HepG2 (cell line): Measurements from ENCODE around the gene ALDH3A2. TPM values are rescaled to one million over a fixed set of nuclear protein-coding genes. Genes with fewer than 3 reads are reported as not detected.

Experiments
- ATAC-seq: fragments of 200-7000 bp; cut with Tn5 transposase; 3 replicates; pipeline ENCODE4 v1.9.1; 2020; ENCODE audit warnings: mild to moderate bottlenecking, moderate library complexity
- BruUV-seq: library from RNA; stranded (reverse); fragments of 400-500 nt; replicated peaks from 2 replicates; lab custom pipeline; 2021; lab: Mats Ljungman, UMichigan
- CTCF ChIA-PET: fragments of 300-600 bp; formaldehyde crosslinking; extraction: SDS; loops from one replicate; lab custom pipeline; 2021; ENCODE audit warnings: low total read pairs, inconsistent platforms, low intra/inter-chr PET ratio; lab: Yijun Ruan, JAX
- POLR2A ChIA-PET: fragments of 350-600 bp; sonication (Branson Sonifier 250); formaldehyde crosslinking; loops from one replicate; lab custom pipeline; 2020; ENCODE audit warnings: antibody characterized with exemption, inconsistent platforms; lab: Yijun Ruan, JAX
- DNase-seq: peaks from one replicate; pipeline ENCODE4 v3.0.0-alpha.2; 2015; ENCODE audit warnings: low spot score
- FAIRE-seq: peaks from 3 replicates; lab custom pipeline; 2011; peaks lifted over from hg19 to GRCh38; lab: Jason Lieb, UNC
- H2AFZ ChIP-seq: one replicate; pipeline ENCODE4 v1.6.1; 2011; ENCODE audit warnings: low read length, inconsistent platforms
- H3K27ac ChIP-seq: fragments of 300-600 bp; 3 replicates; pipeline ENCODE4 v1.8.0; 2011; ENCODE audit warnings: mixed run types, mild to moderate bottlenecking, mixed read lengths, low read length, inconsistent platforms; ENCODE audit not compliant: insufficient read depth; ENCODE audit errors: extremely low read length
- H3K27me3 ChIP-seq, 2 experiments: fragments of 200-600 bp in 1 of 2; 2 replicates in 1 of 2; 3 replicates in 1 of 2; pipeline versions ENCODE4 v1.6.0 to v1.8.0; 2011; ENCODE audit warnings: low read length in 2 of 2, mild to moderate bottlenecking in 2 of 2, moderate library complexity in 2 of 2, inconsistent platforms in 1 of 2; ENCODE audit not compliant: insufficient read depth in 2 of 2, control insufficient read depth in 1 of 2
- H3K36me3 ChIP-seq, 2 experiments: fragments of 200-600 bp in 1 of 2; replicated peaks in 1 of 2; 2 replicates in 1 of 2; 3 replicates in 1 of 2; pipeline versions ENCODE4 v1.5.1 to v1.8.0; 2011; ENCODE audit warnings: low read length in 2 of 2, inconsistent platforms in 1 of 2; ENCODE audit not compliant: insufficient read depth in 2 of 2, control insufficient read depth in 1 of 2
- H3K4me1 ChIP-seq: 2 replicates; pipeline ENCODE4 v1.5.1; 2012; ENCODE audit warnings: low read length, inconsistent platforms; ENCODE audit not compliant: insufficient read depth
- H3K4me2 ChIP-seq: 2 replicates; pipeline ENCODE4 v1.6.0; 2011; ENCODE audit warnings: low read depth, low read length, inconsistent platforms
- H3K4me3 ChIP-seq, 3 experiments: fragments of 200-600 bp in 1 of 3; sonication (generic), shearing (Covaris generic) in 1 of 3; replicated peaks in 1 of 3; 2 replicates each; pipeline ENCODE4 v1.5.1; 2011 to 2016; ENCODE audit warnings: low read length in 3 of 3, inconsistent platforms in 2 of 3, low read depth in 2 of 3, mild to moderate bottlenecking in 2 of 3, control low read depth in 1 of 3, mixed read lengths in 1 of 3; ENCODE audit not compliant: insufficient read depth in 1 of 3
- H3K79me2 ChIP-seq: one replicate; pipeline ENCODE4 v1.6.1; 2011; ENCODE audit warnings: low read length, inconsistent platforms; ENCODE audit not compliant: insufficient read depth
- H3K9ac ChIP-seq: 2 replicates; pipeline ENCODE4 v1.6.0; 2011; ENCODE audit warnings: mild to moderate bottlenecking, low read depth, low read length, inconsistent platforms; ENCODE audit not compliant: insufficient read depth
- H3K9me3 ChIP-seq: 2 replicates; pipeline ENCODE4 v1.5.1; 2012; ENCODE audit warnings: mild to moderate bottlenecking, low read length
- H4K20me1 ChIP-seq: 2 replicates; pipeline ENCODE4 v1.6.0; 2011; ENCODE audit warnings: inconsistent platforms, mild to moderate bottlenecking, low read length, moderate library complexity; ENCODE audit not compliant: insufficient read depth
- FLYWCH1 ChIP-seq: sonication (generic); formaldehyde crosslinking; IDR thresholded peaks from 2 replicates; pipeline ENCODE4 v1.8.1; 2023; ENCODE audit warnings: mild to moderate bottlenecking, missing genetic modification reagents
- FOXM1 ChIP-seq: sonication (generic); formaldehyde crosslinking; IDR thresholded peaks from 2 replicates; pipeline ENCODE4 v1.5.0; 2020; ENCODE audit warnings: missing genetic modification reagents
- GATA4 ChIP-seq: sonication (generic); IDR thresholded peaks from 2 replicates; pipeline ENCODE4 v1.6.1; 2016; ENCODE audit warnings: antibody characterized with exemption, low read depth, borderline replicate concordance
- HNRNPL ChIP-seq: fragments of 200-400 bp; formaldehyde crosslinking; IDR thresholded peaks from 2 replicates; pipeline ENCODE4 v1.6.1; 2017; ENCODE audit warnings: mild to moderate bottlenecking, low read depth, low read length
- HOXA5 ChIP-seq: sonication (generic); formaldehyde crosslinking; IDR thresholded peaks from 2 replicates; pipeline ENCODE4 v1.4.0; 2020; ENCODE audit warnings: missing genetic modification reagents
- IKZF4 ChIP-seq: sonication (generic); formaldehyde crosslinking; IDR thresholded peaks from 2 replicates; pipeline ENCODE4 v1.5.1; 2020; ENCODE audit warnings: borderline replicate concordance, mild to moderate bottlenecking, low read depth, missing genetic modification reagents; ENCODE audit errors: not compliant biosample characterization
- RBFOX2 ChIP-seq: fragments of 200-400 bp; formaldehyde crosslinking; IDR thresholded peaks from 2 replicates; pipeline ENCODE4 v1.6.1; 2017; ENCODE audit warnings: low read depth, mild to moderate bottlenecking, low read length
- RFX1 ChIP-seq: fragments of 450-650 bp; IDR thresholded peaks from 2 replicates; pipeline ENCODE4 v1.6.1; 2017
- ZNF660 ChIP-seq: sonication (generic); formaldehyde crosslinking; IDR thresholded peaks from 2 replicates; pipeline ENCODE4 v1.5.1; 2020; ENCODE audit warnings: mild to moderate bottlenecking, low read depth, missing genetic modification reagents, borderline replicate concordance
- WGBS: methylation state at CpG from one replicate; pipeline ENCODE4 v1.1.6; 2017; ENCODE audit warnings: low lambda C conversion rate; 5-methylcytosine and 5-hydroxymethylcytosine counted together
- in situ Hi-C: cut with HindIII; loops from 2 replicates; pipeline ENCODE4 v1.10.0; 2017; ENCODE audit warnings: low pct_unique_long_range_greater_than_20kb; ENCODE audit not compliant: extremely low pct_ligation_motif_present
- intact Hi-C: fragments of 100-400 bp; cut with micrococcal nuclease; formaldehyde crosslinking; loops from one replicate; pipeline ENCODE4 v1.10.0; 2022; ENCODE audit not compliant: unreplicated experiment
- polyA plus RNA-seq, 8 experiments: library from polyadenylated mRNA; depleted of rRNA in 3 of 8; stranded (reverse) in 7 of 8; unstranded in 1 of 8; fragments of >200 nt; fragmentation: Illumina TruSeq in 4 of 8; extraction: Trizol in 4 of 8; gene quantifications; 2 replicates each; pipeline versions ENCODE4 v1.2.1 to v1.2.3, GENCODE V29; 2011 to 2016; ENCODE audit warnings: low read depth in 4 of 8, missing spikeins in 1 of 8, mixed read lengths in 1 of 8; ENCODE audit not compliant: insufficient read depth in 1 of 8
- total RNA-seq, 5 experiments: library from RNA; depleted of rRNA; stranded (reverse); fragments of >200 nt; fragmentation: Illumina TruSeq; extraction: Trizol; gene quantifications; 2 replicates each; pipeline ENCODE4 v1.2.3, GENCODE V29; 2016; ENCODE audit warnings: low read depth in 1 of 5
- TF ChIP-seq, protein P1 (sequence below): sonication (generic); formaldehyde crosslinking; IDR thresholded peaks from 2 replicates; pipeline ENCODE4 v1.4.0; 2020; ENCODE audit warnings: missing genetic modification reagents
- TF ChIP-seq, protein P2 (sequence below), 2 experiments: sonication (generic) in 1 of 2; formaldehyde crosslinking in 1 of 2; IDR thresholded peaks; 2 replicates each; pipeline versions ENCODE4 v1.4.0 to v1.6.1; 2018 to 2020; ENCODE audit warnings: missing genetic modification reagents in 2 of 2, borderline replicate concordance in 1 of 2, low read depth in 1 of 2, mild to moderate bottlenecking in 1 of 2, missing biosample characterization in 1 of 2
- TF ChIP-seq, protein P3 (sequence below): sonication (generic); formaldehyde crosslinking; IDR thresholded peaks from 2 replicates; pipeline ENCODE4 v1.4.0; 2020; ENCODE audit warnings: missing genetic modification reagents, borderline replicate concordance
- TF ChIP-seq, protein P4 (sequence below): sonication (generic); formaldehyde crosslinking; IDR thresholded peaks from 2 replicates; pipeline ENCODE4 v1.4.0; 2020; ENCODE audit warnings: missing genetic modification reagents

ALDH3A2 gene
- total and polyA plus RNA-seq, 2 of the 13 experiments (the other 11 are each of a cell fraction or from before 2014, with no cell fraction given), result 80.8 to 180 TPM

DNA sequence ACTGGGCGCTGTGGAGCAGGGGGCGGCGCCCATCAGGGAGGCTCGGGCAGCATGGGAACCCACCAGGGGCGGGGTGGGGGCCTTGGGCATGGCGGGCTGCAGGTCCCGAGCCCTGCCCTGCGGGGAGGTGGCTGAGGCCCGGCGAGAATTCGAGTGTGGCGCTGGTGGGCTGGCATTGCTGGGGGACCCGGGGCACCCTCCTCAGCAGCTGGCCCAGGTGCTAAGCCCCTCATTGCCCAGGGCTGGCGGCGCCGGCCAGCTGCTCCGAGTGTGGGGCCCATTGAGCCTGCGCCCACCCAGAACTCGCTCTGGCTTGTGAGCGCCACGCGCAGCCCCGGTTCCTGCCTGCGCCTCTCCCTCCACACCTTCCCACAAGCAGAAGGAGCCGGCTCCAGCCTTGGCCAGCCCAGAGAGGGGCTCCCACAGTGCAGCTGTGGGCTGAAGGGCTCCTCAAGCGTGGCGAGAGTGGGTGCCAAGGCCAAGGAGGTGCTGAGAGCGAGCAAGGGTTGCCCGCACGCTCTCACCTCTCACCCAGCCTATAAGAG is 5.9 kb downstream of the ALDH3A2 start (continued):
- TF ChIP-seq HOXA5 (CRISPR knock-in tag), result no peak
- TF ChIP-seq RBFOX2, result peak; percentile 59
- no peak for TF ChIP-seq RFX1
- TF ChIP-seq HNRNPL, result 0 out of 2 replicates have a peak, but pooled peaks have one; percentile 20
- TF ChIP-seq, protein P1, sequence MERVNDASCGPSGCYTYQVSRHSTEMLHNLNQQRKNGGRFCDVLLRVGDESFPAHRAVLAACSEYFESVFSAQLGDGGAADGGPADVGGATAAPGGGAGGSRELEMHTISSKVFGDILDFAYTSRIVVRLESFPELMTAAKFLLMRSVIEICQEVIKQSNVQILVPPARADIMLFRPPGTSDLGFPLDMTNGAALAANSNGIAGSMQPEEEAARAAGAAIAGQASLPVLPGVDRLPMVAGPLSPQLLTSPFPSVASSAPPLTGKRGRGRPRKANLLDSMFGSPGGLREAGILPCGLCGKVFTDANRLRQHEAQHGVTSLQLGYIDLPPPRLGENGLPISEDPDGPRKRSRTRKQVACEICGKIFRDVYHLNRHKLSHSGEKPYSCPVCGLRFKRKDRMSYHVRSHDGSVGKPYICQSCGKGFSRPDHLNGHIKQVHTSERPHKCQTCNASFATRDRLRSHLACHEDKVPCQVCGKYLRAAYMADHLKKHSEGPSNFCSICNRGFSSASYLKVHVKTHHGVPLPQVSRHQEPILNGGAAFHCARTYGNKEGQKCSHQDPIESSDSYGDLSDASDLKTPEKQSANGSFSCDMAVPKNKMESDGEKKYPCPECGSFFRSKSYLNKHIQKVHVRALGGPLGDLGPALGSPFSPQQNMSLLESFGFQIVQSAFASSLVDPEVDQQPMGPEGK, result no peak

DNA sequence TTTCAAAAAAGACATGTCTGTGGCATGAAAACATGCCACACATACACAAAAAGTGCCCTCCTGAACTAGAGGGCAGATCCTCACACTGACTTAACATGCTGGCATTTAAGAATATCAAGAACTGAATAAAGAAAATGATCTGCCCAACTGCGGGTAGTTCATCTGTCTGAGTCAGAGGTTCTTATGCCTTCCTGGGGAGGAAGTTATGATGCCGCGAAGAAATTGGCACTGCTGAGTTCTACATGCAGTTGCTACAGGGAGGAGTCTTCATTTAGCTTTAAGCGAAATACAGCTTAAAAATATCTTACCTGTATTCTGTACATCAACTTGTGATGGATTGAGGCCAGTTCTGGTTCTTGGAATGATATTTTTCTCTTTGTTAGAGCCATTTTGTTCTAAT is 6.3 kb downstream of the ALDH3A2 start:
- FAIRE-seq, result no peak
- POLR2A ChIA-PET, result interaction anchor here (3.4 kb wide), 1 partner anchor 16 kb away, joined by 16 read pairs; no protein-coding TSS in a partner anchor
- ATAC-seq, result no peak
- no peak for DNase-seq
- CTCF ChIA-PET, result no interaction called here
- no peak for TF ChIP-seq ZNF660 (CRISPR knock-in tag)
- no peak for TF ChIP-seq FOXM1 (CRISPR knock-in tag)
- no peak for TF ChIP-seq IKZF4 (CRISPR knock-in tag)
- TF ChIP-seq, protein P2, sequence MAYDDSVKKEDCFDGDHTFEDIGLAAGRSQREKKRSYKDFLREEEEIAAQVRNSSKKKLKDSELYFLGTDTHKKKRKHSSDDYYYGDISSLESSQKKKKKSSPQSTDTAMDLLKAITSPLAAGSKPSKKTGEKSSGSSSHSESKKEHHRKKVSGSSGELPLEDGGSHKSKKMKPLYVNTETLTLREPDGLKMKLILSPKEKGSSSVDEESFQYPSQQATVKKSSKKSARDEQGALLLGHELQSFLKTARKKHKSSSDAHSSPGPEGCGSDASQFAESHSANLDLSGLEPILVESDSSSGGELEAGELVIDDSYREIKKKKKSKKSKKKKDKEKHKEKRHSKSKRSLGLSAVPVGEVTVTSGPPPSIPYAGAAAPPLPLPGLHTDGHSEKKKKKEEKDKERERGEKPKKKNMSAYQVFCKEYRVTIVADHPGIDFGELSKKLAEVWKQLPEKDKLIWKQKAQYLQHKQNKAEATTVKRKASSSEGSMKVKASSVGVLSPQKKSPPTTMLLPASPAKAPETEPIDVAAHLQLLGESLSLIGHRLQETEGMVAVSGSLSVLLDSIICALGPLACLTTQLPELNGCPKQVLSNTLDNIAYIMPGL (CRISPR knock-in tag; IDR thresholded peaks at IDR 0.05; ENCODE audit: borderline replicate concordance in 1 of 2, low read depth in 1 of 2), result no peak
- TF ChIP-seq, protein P3, sequence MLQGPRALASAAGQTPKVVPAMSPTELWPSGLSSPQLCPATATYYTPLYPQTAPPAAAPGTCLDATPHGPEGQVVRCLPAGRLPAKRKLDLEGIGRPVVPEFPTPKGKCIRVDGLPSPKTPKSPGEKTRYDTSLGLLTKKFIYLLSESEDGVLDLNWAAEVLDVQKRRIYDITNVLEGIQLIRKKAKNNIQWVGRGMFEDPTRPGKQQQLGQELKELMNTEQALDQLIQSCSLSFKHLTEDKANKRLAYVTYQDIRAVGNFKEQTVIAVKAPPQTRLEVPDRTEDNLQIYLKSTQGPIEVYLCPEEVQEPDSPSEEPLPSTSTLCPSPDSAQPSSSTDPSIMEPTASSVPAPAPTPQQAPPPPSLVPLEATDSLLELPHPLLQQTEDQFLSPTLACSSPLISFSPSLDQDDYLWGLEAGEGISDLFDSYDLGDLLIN (CRISPR knock-in tag), result no peak
- TF ChIP-seq, protein P4, sequence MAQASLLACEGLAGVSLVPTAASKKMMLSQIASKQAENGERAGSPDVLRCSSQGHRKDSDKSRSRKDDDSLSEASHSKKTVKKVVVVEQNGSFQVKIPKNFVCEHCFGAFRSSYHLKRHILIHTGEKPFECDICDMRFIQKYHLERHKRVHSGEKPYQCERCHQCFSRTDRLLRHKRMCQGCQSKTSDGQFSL (CRISPR knock-in tag), result no peak
- no peak for TF ChIP-seq FLYWCH1
- TF ChIP-seq GATA4, result no peak
- in situ Hi-C loops, result no loop called here
- no peaks in the 10 kb centered on the region for H4K20me1 ChIP-seq
- no TSS peak for BruUV-seq
- intact Hi-C loops, result no loop called here
- 99% methylated on average over 4 of the region's 4 CpGs for WGBS
- H3K27ac ChIP-seq, result no peak overlapping the region
- no peak overlapping the region for H3K9ac ChIP-seq
- H3K27me3 ChIP-seq, result no peaks in the 10 kb centered on the region
- no peak overlapping the region for H2AFZ ChIP-seq
- peaks cover 8 to 45% of the 10 kb centered on the region in 2 experiments for H3K36me3 ChIP-seq
- H3K79me2 ChIP-seq, result peaks cover 72% of the 10 kb centered on the region
- no peaks in the 10 kb centered on the region for H3K9me3 ChIP-seq
- H3K4me3 ChIP-seq, result no peak overlapping the region
- peaks cover 80% of the 10 kb centered on the region for H3K4me1 ChIP-seq
- H3K4me2 ChIP-seq, result no peak overlapping the region
